Breast epithelium (tissue), 3 donors: Measurements from ENCODE around the gene BMP5.

Source experiments
- POLR2A ChIP-seq: fragments of 450-650 bp; IDR thresholded peaks from one replicate; pipeline ENCODE4 v1.6.1; 2016; ENCODE audit warnings: antibody characterized with exemption, mild to moderate bottlenecking, moderate library complexity
- POLR2AphosphoS5 ChIP-seq, 3 donors: sonication (generic); formaldehyde crosslinking; IDR thresholded peaks; one replicate each; pipeline ENCODE4 v1.6.1; 2017; ENCODE audit warnings: antibody characterized with exemption in 3 of 3
- TF ChIP-seq, protein P1 (sequence below), 3 donors: fragments of 450-650 bp; IDR thresholded peaks; one replicate each; pipeline ENCODE4 v1.5.1; 2016 to 2017; ENCODE audit warnings: antibody characterized with exemption in 3 of 3, mild to moderate bottlenecking in 3 of 3, moderate library complexity in 3 of 3

DNA sequence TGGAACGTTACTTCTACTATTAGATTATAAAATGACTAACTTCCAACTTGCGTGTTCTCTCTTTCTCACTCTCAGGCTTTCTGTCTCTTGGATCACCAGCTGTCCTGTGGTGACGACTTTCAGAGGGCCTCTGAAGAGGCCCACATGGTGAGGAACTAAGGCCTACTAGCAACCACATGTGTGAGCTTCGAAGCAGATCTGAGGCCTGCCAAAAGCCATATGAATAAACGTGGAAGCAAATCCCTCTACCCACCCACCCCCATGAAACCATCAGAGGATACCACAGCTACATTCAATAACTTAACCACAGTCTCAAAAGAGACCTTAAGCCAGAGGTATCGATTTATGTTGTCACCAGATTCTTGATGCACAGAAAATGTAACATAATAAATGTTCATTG, 13.5 kb upstream of the BMP5 start:
- TF ChIP-seq, protein P1, sequence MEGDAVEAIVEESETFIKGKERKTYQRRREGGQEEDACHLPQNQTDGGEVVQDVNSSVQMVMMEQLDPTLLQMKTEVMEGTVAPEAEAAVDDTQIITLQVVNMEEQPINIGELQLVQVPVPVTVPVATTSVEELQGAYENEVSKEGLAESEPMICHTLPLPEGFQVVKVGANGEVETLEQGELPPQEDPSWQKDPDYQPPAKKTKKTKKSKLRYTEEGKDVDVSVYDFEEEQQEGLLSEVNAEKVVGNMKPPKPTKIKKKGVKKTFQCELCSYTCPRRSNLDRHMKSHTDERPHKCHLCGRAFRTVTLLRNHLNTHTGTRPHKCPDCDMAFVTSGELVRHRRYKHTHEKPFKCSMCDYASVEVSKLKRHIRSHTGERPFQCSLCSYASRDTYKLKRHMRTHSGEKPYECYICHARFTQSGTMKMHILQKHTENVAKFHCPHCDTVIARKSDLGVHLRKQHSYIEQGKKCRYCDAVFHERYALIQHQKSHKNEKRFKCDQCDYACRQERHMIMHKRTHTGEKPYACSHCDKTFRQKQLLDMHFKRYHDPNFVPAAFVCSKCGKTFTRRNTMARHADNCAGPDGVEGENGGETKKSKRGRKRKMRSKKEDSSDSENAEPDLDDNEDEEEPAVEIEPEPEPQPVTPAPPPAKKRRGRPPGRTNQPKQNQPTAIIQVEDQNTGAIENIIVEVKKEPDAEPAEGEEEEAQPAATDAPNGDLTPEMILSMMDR (IDR thresholded peaks at IDR 0.05): no peak
- TF ChIP-seq POLR2AphosphoS5 (IDR thresholded peaks at IDR 0.05) (no peak), POLR2A (no peak)
